GM12874 (cell line): ENCODE measurements around the gene RNF11.

Experiments
- CTCF ChIP-seq: IDR thresholded peaks from 2 replicates; pipeline ENCODE4 v1.5.1; 2011; ENCODE audit warnings: low read depth, mild to moderate bottlenecking, control low read depth, low read length, moderate library complexity; ENCODE audit not compliant: insufficient read depth

The RNF11 gene

GRCh38 chr1:51308636-51309035 is 72.6 kb downstream of the RNF11 start:
- TF ChIP-seq CTCF = no peak

GRCh38 chr1:51309291-51309690 is 73.2 kb downstream of the RNF11 start:
- no peak for TF ChIP-seq CTCF

- TF ChIP-seq CTCF = peak; percentile 23; the same call in 1 of the 2 replicates
Measured at GRCh38 chr1:51310871-51311613, 75.0 kb downstream of the RNF11 start.

GRCh38 chr1:51311826-51312225 is 75.8 kb downstream of the RNF11 start:
- no peak for TF ChIP-seq CTCF

- no peak for TF ChIP-seq CTCF
Measured at GRCh38 chr1:51312718-51313117, 76.6 kb downstream of the RNF11 start.

GRCh38 chr1:51313268-51313852 is 77.3 kb downstream of the RNF11 start:
- peak; percentile 32; the same call in 1 of the 2 replicates for TF ChIP-seq CTCF

GRCh38 chr1:51313961-51314777 is 78.1 kb downstream of the RNF11 start:
- TF ChIP-seq CTCF = no peak
